ENCODE measurements around the gene POLR3G. TPM values are rescaled to one million over a fixed set of nuclear protein-coding genes. Genes with fewer than 3 reads are reported as not detected.

The POLR3G gene
- total and polyA plus RNA-seq, 7 donors = 0.46 to 5.8 (median 1.8) TPM

GRCh38 chr5:90519081-90519480 is 44.4 kb downstream of the POLR3G start:
- Histone ChIP-seq H3K4me3 (no peak overlapping the region), H3K4me1 (no peaks in the 10 kb centered on the region), H3K9me3 (no peaks in the 10 kb centered on the region), H3K36me3 (peaks cover 4 to 62% (median 6%) of the 10 kb centered on the region in 4 donors), H3K27ac (no peak overlapping the region), H3K27me3 (no peaks in the 10 kb centered on the region)
- WGBS, 2 donors = 94 to 96% methylated on average over 7 of the region's 7 CpGs
- TF ChIP-seq EP300 (IDR thresholded peaks at IDR 0.05) = no peak
- no peak for TF ChIP-seq POLR2AphosphoS5 (IDR thresholded peaks at IDR 0.05)
- no peak for TF ChIP-seq CTCF (IDR thresholded peaks at IDR 0.05)
- TF ChIP-seq POLR2A (IDR thresholded peaks at IDR 0.05) = no peak
- intact Hi-C loops (cut with DNase I) = no loop called here
- DNase-seq = no peak

GRCh38 chr5:90528601-90529193 is 54.0 kb downstream of the POLR3G start:
- Histone ChIP-seq H3K36me3 (peaks cover 0 to 17% (median 0%) of the 10 kb centered on the region in 4 donors), H3K4me1 (peaks cover 0 to 38% (median 19%) of the 10 kb centered on the region in 4 donors), H3K27me3 (no peaks in the 10 kb centered on the region), H3K9me3 (no peaks in the 10 kb centered on the region), H3K4me3 (peak overlapping the region; percentile 70 to 95 (median 88)), H3K27ac (peak overlapping the region; percentile 91 to 96 (median 94))
- 1 to 7% methylated on average over 18 of the region's 18 CpGs for WGBS, 2 donors
- intact Hi-C loops (cut with DNase I) = loop anchor here (1.0 to 10.0 kb wide), 4 partner anchors 54 to 1644 kb away; partner anchors contain the start of genes CETN3, MBLAC2, MEF2C and POLR3G
- no peak for DNase-seq
- TF ChIP-seq EP300 (IDR thresholded peaks at IDR 0.05) (no peak), CTCF (IDR thresholded peaks at IDR 0.05) (no peak), POLR2AphosphoS5 (IDR thresholded peaks at IDR 0.05) (no peak), POLR2A (IDR thresholded peaks at IDR 0.05) (no peak)

- Histone ChIP-seq H3K9me3 (no peaks in the 10 kb centered on the region), H3K27me3 (no peaks in the 10 kb centered on the region), H3K4me1 (peaks cover 0 to 38% (median 19%) of the 10 kb centered on the region in 4 donors), H3K27ac (peak within 1 kb of the TSS; percentile 91 to 96 (median 94)), H3K36me3 (peaks cover 0 to 10% (median 0%) of the 10 kb centered on the region in 4 donors), H3K4me3 (peak within 1 kb of the TSS; percentile 70 to 95 (median 88))
- TF ChIP-seq CTCF (IDR thresholded peaks at IDR 0.05) (no peak), EP300 (IDR thresholded peaks at IDR 0.05) (peak in 1 of 4 donors; percentile 10), POLR2A (IDR thresholded peaks at IDR 0.05) (peak; percentile 60 to 88), POLR2AphosphoS5 (IDR thresholded peaks at IDR 0.05) (peak; percentile 94 to 99 (median 96))
- WGBS, 2 donors = 1% methylated on average over 64 of the region's 64 CpGs
- intact Hi-C loops (cut with DNase I) = loop anchor here (1.0 to 10.0 kb wide), 4 partner anchors 55 to 1645 kb away; partner anchors contain the start of genes CETN3, MBLAC2, MEF2C and POLR3G
- DNase-seq = peak; percentile 99
Measured at GRCh38 chr5:90529194-90529938, 54.7 kb downstream of the POLR3G start, which contains the start of gene LYSMD3. LYSMD3 (minus strand) TSS chr5:90529584; CDS start chr5:90525289, 4,295 bp downstream.

- Histone ChIP-seq H3K36me3 (peaks cover 0 to 3% (median 0%) of the 10 kb centered on the region in 4 donors), H3K4me1 (peaks cover 0 to 38% (median 19%) of the 10 kb centered on the region in 4 donors), H3K27ac (peak overlapping the region; percentile 91 to 96 (median 94)), H3K4me3 (peak overlapping the region; percentile 70 to 95 (median 88)), H3K27me3 (no peaks in the 10 kb centered on the region), H3K9me3 (no peaks in the 10 kb centered on the region)
- TF ChIP-seq POLR2A (IDR thresholded peaks at IDR 0.05) = no peak
- TF ChIP-seq EP300 (IDR thresholded peaks at IDR 0.05) = peak in 1 of 4 donors; percentile 5
- TF ChIP-seq POLR2AphosphoS5 (IDR thresholded peaks at IDR 0.05) = peak in 1 of 4 donors; percentile 5
- peak; percentile 61 to 80 (median 63) for TF ChIP-seq CTCF (IDR thresholded peaks at IDR 0.05)
- intact Hi-C loops (cut with DNase I) = loop anchor here (1.0 to 10.0 kb wide), 4 partner anchors 56 to 1645 kb away; partner anchors contain the start of genes CETN3, MBLAC2, MEF2C and POLR3G
- peak; percentile 80 for DNase-seq
- 4 to 9% methylated on average over 13 of the region's 13 CpGs for WGBS, 2 donors
Measured at GRCh38 chr5:90529939-90530677, 55.4 kb downstream of the POLR3G start.
